Endothelial cell of umbilical vein (primary cell): Measurements from ENCODE around the gene RBM38. TPM values are rescaled to one million over a fixed set of nuclear protein-coding genes. Genes with fewer than 3 reads are reported as not detected.

Source experiments
- BruUV-seq: library from RNA; stranded (reverse); fragments of 400-500 nt; replicated peaks from 2 replicates; lab custom pipeline; 2021; lab: Mats Ljungman, UMichigan
- CTCF ChIA-PET: fragments of 300-600, 350-600 bp; sonication (Branson Sonifier 250); formaldehyde crosslinking; loops from one replicate; lab custom pipeline; 2021; ENCODE audit warnings: antibody characterized with exemption, inconsistent platforms; lab: Charles Lee
- POLR2A ChIA-PET: fragments of 300-600, 350-600 bp; sonication (Branson Sonifier 250); formaldehyde crosslinking; loops from one replicate; lab custom pipeline; 2021; ENCODE audit warnings: antibody characterized with exemption, inconsistent platforms; lab: Charles Lee
- DNase-seq: peaks from one replicate; pipeline ENCODE4 v3.0.0-alpha.2; 2011; ENCODE audit warnings: low read depth, low spot score
- FAIRE-seq: peaks from 2 replicates; lab custom pipeline; 2011; peaks lifted over from hg19 to GRCh38; lab: Jason Lieb, UNC
- H2AFZ ChIP-seq: 2 replicates; pipeline ENCODE4 v1.6.0; 2012; ENCODE audit warnings: low read depth, low read length, control low read depth, inconsistent platforms
- H3K27ac ChIP-seq: 2 replicates; pipeline ENCODE4 v1.5.1; 2011; ENCODE audit warnings: low read depth, mild to moderate bottlenecking, control low read depth, low read length, moderate library complexity; ENCODE audit not compliant: insufficient read depth
- H3K27me3 ChIP-seq, 2 experiments: 2 replicates each; pipeline versions ENCODE4 v1.6.0 to v1.6.1; 2011; ENCODE audit warnings: low read length in 2 of 2, mixed read lengths in 1 of 2; ENCODE audit not compliant: control insufficient read depth in 2 of 2, insufficient read depth in 2 of 2
- H3K36me3 ChIP-seq, 2 experiments: 2 replicates in 1 of 2; 3 replicates in 1 of 2; pipeline ENCODE4 v1.5.1; 2011; ENCODE audit warnings: low read length in 2 of 2, mild to moderate bottlenecking in 1 of 2, moderate library complexity in 1 of 2; ENCODE audit not compliant: control insufficient read depth in 2 of 2, insufficient read depth in 2 of 2; ENCODE audit errors: extremely low read depth in 1 of 2
- H3K4me1 ChIP-seq: 3 replicates; pipeline ENCODE4 v1.5.1; 2011; ENCODE audit warnings: mild to moderate bottlenecking, low read length; ENCODE audit not compliant: control insufficient read depth, insufficient read depth; ENCODE audit errors: extremely low read depth
- H3K4me2 ChIP-seq: 2 replicates; pipeline ENCODE4 v1.6.1; 2011; ENCODE audit warnings: low read length, control low read depth, mixed read lengths; ENCODE audit not compliant: insufficient read depth
- H3K4me3 ChIP-seq, 3 experiments: fragments of 200-600 bp in 1 of 3; sonication (generic), shearing (Covaris generic) in 1 of 3; replicated peaks in 1 of 3; 2 replicates each; pipeline ENCODE4 v1.5.1; 2011 to 2016; ENCODE audit warnings: control low read depth in 3 of 3, low read length in 3 of 3, mild to moderate bottlenecking in 2 of 3, inconsistent platforms in 1 of 3, low read depth in 1 of 3, moderate library complexity in 1 of 3; ENCODE audit not compliant: insufficient read depth in 1 of 3
- H3K79me2 ChIP-seq: 2 replicates; pipeline ENCODE4 v1.6.0; 2012; ENCODE audit warnings: low read length, inconsistent platforms; ENCODE audit not compliant: control insufficient read depth, insufficient read depth
- H3K9ac ChIP-seq: replicated peaks from 2 replicates; pipeline ENCODE3; 2011; ENCODE audit warnings: low read length, control low read depth; ENCODE audit not compliant: insufficient read depth; ENCODE audit errors: extremely low read depth
- H3K9me1 ChIP-seq: replicated peaks from 3 replicates; pipeline ENCODE4 v1.6.0; 2011; ENCODE audit warnings: mild to moderate bottlenecking, low read length; ENCODE audit not compliant: control insufficient read depth, insufficient read depth; ENCODE audit errors: extremely low read depth
- H3K9me3 ChIP-seq: replicated peaks from 2 replicates; pipeline ENCODE4 v1.5.1; 2012; ENCODE audit warnings: low read length, inconsistent platforms; ENCODE audit not compliant: control insufficient read depth, insufficient read depth
- H4K20me1 ChIP-seq: replicated peaks from 2 replicates; pipeline ENCODE3; 2011; ENCODE audit warnings: mild to moderate bottlenecking, low read length; ENCODE audit not compliant: control insufficient read depth, insufficient read depth; ENCODE audit errors: extremely low read depth
- CTCF ChIP-seq, 2 donors: IDR thresholded peaks; 1 replicate in 1 of 2; 2 replicates in 1 of 2; pipeline ENCODE4 v1.5.1; 2011; ENCODE audit warnings: low read length in 2 of 2, mild to moderate bottlenecking in 2 of 2, moderate library complexity in 2 of 2, control low read depth in 1 of 2, inconsistent platforms in 1 of 2, low read depth in 1 of 2; ENCODE audit not compliant: insufficient read depth in 1 of 2; ENCODE audit errors: extremely low read depth in 1 of 2
- EZH2 ChIP-seq: IDR thresholded peaks from 2 replicates; pipeline ENCODE4 v1.6.1; 2012; ENCODE audit warnings: borderline replicate concordance, low read depth, mild to moderate bottlenecking, moderate library complexity, low read length, inconsistent platforms; ENCODE audit not compliant: severe bottlenecking
- FOS ChIP-seq: IDR thresholded peaks from 2 replicates; pipeline ENCODE4 v1.6.1; 2011; ENCODE audit warnings: mild to moderate bottlenecking, low read length, moderate library complexity, borderline replicate concordance; ENCODE audit not compliant: insufficient read depth
- MYC ChIP-seq: IDR thresholded peaks from one replicate; pipeline ENCODE4 v1.6.1; 2011; ENCODE audit warnings: mild to moderate bottlenecking, low read depth, low read length
- dilution Hi-C: fragments of 300-500 bp; cut with MboI; formaldehyde crosslinking; loops from one replicate; pipeline ENCODE4 v1.15.0; 2019; ENCODE audit warnings: low sequenced_read_pairs; ENCODE audit not compliant: extremely low pct_ligation_motif_present
- intact Hi-C: fragments of 100-400 bp; cut with micrococcal nuclease; formaldehyde crosslinking; loops from one replicate; pipeline ENCODE4 v1.10.0; 2022
- polyA plus RNA-seq, 4 experiments: library from polyadenylated mRNA; depleted of rRNA in 3 of 4; stranded (reverse) in 3 of 4; unstranded in 1 of 4; fragments of >200 nt; gene quantifications; 2 replicates each; pipeline versions ENCODE4 v1.2.1 to v1.2.3, GENCODE V29; 2011 to 2012; ENCODE audit warnings: missing spikeins in 1 of 4
- total RNA-seq: library from RNA; stranded (reverse); gene quantifications from 2 replicates; pipeline ENCODE4 v1.2.3, GENCODE V29; 2021

Gene RBM38
- total and polyA plus RNA-seq, 2 donors (not counting 3 experiments of a cell fraction or from before 2014, with no cell fraction given) = 22.1 to 37.4 TPM

- Histone ChIP-seq H3K9me3 (no peaks in the 10 kb centered on the region), H3K4me3 (no peak overlapping the region), H4K20me1 (no peaks in the 10 kb centered on the region), H3K9ac (no peak overlapping the region), H2AFZ (no peak overlapping the region), H3K27ac (no peak overlapping the region), H3K4me2 (no peak overlapping the region), H3K36me3 (peaks cover 0 to 12% of the 10 kb centered on the region in 2 experiments), H3K27me3 (no peaks in the 10 kb centered on the region), H3K79me2 (no peaks in the 10 kb centered on the region), H3K9me1 (no peaks in the 10 kb centered on the region), H3K4me1 (no peaks in the 10 kb centered on the region)
- FAIRE-seq = peak; percentile 85
- no TSS peak for BruUV-seq
- intact Hi-C loops (loop anchor here (1.0 to 10.0 kb wide), 5 partner anchors 31 to 830 kb away; partner anchors contain the start of genes PMEPA1 and RAE1), dilution Hi-C loops (no loop called here)
- ChIA-PET CTCF (interaction anchor here (0.6 to 7.3 kb wide), 18 partner anchors 8 to 828 kb away, joined by 3 to 86 read pairs (median 4); partner anchors contain the start of gene RBM38), POLR2A (no interaction called here)
- peak; percentile 91 to 92 for TF ChIP-seq CTCF (IDR thresholded peaks at IDR 0.05; ENCODE audit: extremely low read depth in 1 of 2, insufficient read depth in 1 of 2, low read depth in 1 of 2, low read length in 2 of 2)
- TF ChIP-seq FOS = no peak
- TF ChIP-seq EZH2 = no peak
- no peak for TF ChIP-seq MYC
- DNase-seq = peak; percentile 79
Measured at GRCh38 chr20:57381596-57382503, 9.3 kb upstream of the RBM38 start.
